ENCODE measurements around the gene FUT2.

DNA sequence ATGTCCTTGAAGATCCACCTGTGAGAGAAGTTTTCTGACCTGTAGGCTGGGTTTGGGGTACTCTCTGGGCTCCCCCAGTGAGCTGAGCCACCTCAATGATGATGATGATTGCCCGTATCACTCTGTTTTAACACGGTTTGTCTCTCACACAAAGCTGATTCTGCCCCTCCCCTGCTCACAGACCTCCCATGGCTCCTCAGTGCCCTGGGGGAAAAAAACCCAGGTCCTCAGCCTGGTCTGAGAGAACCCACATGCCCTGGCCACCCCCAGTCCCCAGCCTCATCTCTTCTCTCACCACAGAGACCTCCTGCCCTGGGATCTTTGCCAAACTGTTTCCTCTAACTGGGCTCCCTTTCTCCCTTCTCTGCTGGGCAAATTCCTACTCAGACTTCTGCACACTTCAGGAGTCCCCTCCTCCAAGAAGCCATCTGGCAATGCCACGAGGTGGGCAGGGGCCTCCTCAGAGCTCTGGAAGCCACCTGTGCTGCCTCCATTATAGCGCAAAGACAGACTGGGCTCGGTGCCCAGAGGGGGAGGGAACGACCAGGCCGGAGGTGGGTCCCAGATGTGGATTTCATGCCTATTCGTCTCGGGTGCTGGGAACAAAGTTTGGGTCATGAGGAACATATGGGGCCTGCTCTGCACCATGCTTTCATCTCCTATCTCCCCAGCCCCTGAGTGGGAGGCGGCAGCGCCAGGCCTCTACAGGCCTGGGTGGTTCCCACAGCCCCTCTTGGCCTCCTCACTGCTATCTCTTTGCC lies 41.3 kb upstream of the FUT2 start:
- TF ChIP-seq, protein P1, sequence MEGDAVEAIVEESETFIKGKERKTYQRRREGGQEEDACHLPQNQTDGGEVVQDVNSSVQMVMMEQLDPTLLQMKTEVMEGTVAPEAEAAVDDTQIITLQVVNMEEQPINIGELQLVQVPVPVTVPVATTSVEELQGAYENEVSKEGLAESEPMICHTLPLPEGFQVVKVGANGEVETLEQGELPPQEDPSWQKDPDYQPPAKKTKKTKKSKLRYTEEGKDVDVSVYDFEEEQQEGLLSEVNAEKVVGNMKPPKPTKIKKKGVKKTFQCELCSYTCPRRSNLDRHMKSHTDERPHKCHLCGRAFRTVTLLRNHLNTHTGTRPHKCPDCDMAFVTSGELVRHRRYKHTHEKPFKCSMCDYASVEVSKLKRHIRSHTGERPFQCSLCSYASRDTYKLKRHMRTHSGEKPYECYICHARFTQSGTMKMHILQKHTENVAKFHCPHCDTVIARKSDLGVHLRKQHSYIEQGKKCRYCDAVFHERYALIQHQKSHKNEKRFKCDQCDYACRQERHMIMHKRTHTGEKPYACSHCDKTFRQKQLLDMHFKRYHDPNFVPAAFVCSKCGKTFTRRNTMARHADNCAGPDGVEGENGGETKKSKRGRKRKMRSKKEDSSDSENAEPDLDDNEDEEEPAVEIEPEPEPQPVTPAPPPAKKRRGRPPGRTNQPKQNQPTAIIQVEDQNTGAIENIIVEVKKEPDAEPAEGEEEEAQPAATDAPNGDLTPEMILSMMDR (IDR thresholded peaks at IDR 0.05; ENCODE audit: poor library complexity, severe bottlenecking): no peak
- TF ChIP-seq POLR2AphosphoS5 (IDR thresholded peaks at IDR 0.05): no peak

Measured in neural cell (in vitro differentiated cells).